ENCODE measurements around the gene PARP9. TPM values are rescaled to one million over a fixed set of nuclear protein-coding genes. Genes with fewer than 3 reads are reported as not detected.

Gene PARP9
- total RNA-seq, 1 donor from 2014 or later, result 9.1 TPM

GRCh38 chr3:122496508-122496907 lies 67.6 kb downstream of the PARP9 start:
- H3K4me1 Mint-ChIP-seq (ENCODE audit: low read depth), result peaks cover 47% of the 10 kb centered on the region
- H3K4me3 Mint-ChIP-seq (ENCODE audit: unreplicated experiment), result peak overlapping the region; percentile 32
- H3K27me3 Mint-ChIP-seq (ENCODE audit: low read depth), result no peaks in the 10 kb centered on the region
- TF ChIP-seq CTCF (IDR thresholded peaks at IDR 0.05), result no peak
- DNase-seq (ENCODE audit: low spot score), result no peak
- peaks cover 12% of the 10 kb centered on the region for H3K36me3 Mint-ChIP-seq (ENCODE audit: low read depth)
- peak overlapping the region; percentile 82 for H3K27ac Mint-ChIP-seq (ENCODE audit: unreplicated experiment)
- no peaks in the 10 kb centered on the region for H3K9me3 Mint-ChIP-seq (ENCODE audit: low read depth)

GRCh38 chr3:122493296-122493695 lies 70.8 kb downstream of the PARP9 start:
- no peak for TF ChIP-seq CTCF (IDR thresholded peaks at IDR 0.05)
- Mint-ChIP-seq H3K9me3 (ENCODE audit: low read depth) (no peaks in the 10 kb centered on the region), H3K4me3 (ENCODE audit: unreplicated experiment) (no peak overlapping the region), H3K27ac (ENCODE audit: unreplicated experiment) (no peak overlapping the region), H3K36me3 (ENCODE audit: low read depth) (peaks cover 14% of the 10 kb centered on the region), H3K4me1 (ENCODE audit: low read depth) (peaks cover 40% of the 10 kb centered on the region), H3K27me3 (ENCODE audit: low read depth) (no peaks in the 10 kb centered on the region)
- no peak for DNase-seq (ENCODE audit: low spot score)

- TF ChIP-seq CTCF (IDR thresholded peaks at IDR 0.05), result no peak
- Mint-ChIP-seq H3K36me3 (ENCODE audit: low read depth) (peaks cover 7% of the 10 kb centered on the region), H3K27me3 (ENCODE audit: low read depth) (no peaks in the 10 kb centered on the region), H3K4me1 (ENCODE audit: low read depth) (peaks cover 15% of the 10 kb centered on the region), H3K4me3 (ENCODE audit: unreplicated experiment) (no peak overlapping the region), H3K27ac (ENCODE audit: unreplicated experiment) (no peak overlapping the region), H3K9me3 (ENCODE audit: low read depth) (no peaks in the 10 kb centered on the region)
- DNase-seq (ENCODE audit: low spot score), result no peak
These were observed 75.7 kb downstream of the PARP9 start for GRCh38 chr3:122488262-122488973.

- Mint-ChIP-seq H3K4me3 (ENCODE audit: unreplicated experiment) (no peak overlapping the region), H3K27ac (ENCODE audit: unreplicated experiment) (peak overlapping the region; percentile 60), H3K27me3 (ENCODE audit: low read depth) (no peaks in the 10 kb centered on the region), H3K36me3 (ENCODE audit: low read depth) (no peaks in the 10 kb centered on the region), H3K9me3 (ENCODE audit: low read depth) (no peaks in the 10 kb centered on the region), H3K4me1 (ENCODE audit: low read depth) (peaks cover 26% of the 10 kb centered on the region)
- no peak for TF ChIP-seq CTCF (IDR thresholded peaks at IDR 0.05)
- no peak for DNase-seq (ENCODE audit: low spot score)
These were observed 79.1 kb downstream of the PARP9 start for GRCh38 chr3:122484985-122485384.

GRCh38 chr3:122481390-122481789 lies 82.7 kb downstream of the PARP9 start:
- DNase-seq (ENCODE audit: low spot score), result no peak
- peaks cover 2% of the 10 kb centered on the region for H3K36me3 Mint-ChIP-seq (ENCODE audit: low read depth)
- H3K27ac Mint-ChIP-seq (ENCODE audit: unreplicated experiment), result no peak overlapping the region

More at GRCh38 chr3:122481390-122481789, 82.7 kb downstream of the PARP9 start:
- Mint-ChIP-seq H3K4me3 (ENCODE audit: unreplicated experiment) (no peak overlapping the region), H3K27me3 (ENCODE audit: low read depth) (no peaks in the 10 kb centered on the region), H3K9me3 (ENCODE audit: low read depth) (no peaks in the 10 kb centered on the region), H3K4me1 (ENCODE audit: low read depth) (peaks cover 33% of the 10 kb centered on the region)
- TF ChIP-seq CTCF (IDR thresholded peaks at IDR 0.05), result no peak

Other genes with a start within 250 kb of the PARP9 start
- not detected in 3 replicates for gene CSTA, start 239.1 kb downstream of the PARP9 start, total RNA-seq
- gene MIX23, start 181.1 kb downstream of the PARP9 start, total RNA-seq, result 10.9 to 27.7 TPM (median 19.6 TPM) in 3 replicates
- 33.7 to 40.1 TPM (median 37.5 TPM) in 3 replicates for gene FAM162A, start 180.1 kb downstream of the PARP9 start, total RNA-seq
- gene WDR5B, start 148.2 kb downstream of the PARP9 start, total RNA-seq, result 4.7 to 6.4 TPM (median 5.0 TPM) in 3 replicates
- gene KPNA1, start 49.4 kb downstream of the PARP9 start, total RNA-seq, result 80.6 to 88.9 TPM (median 85.6 TPM) in 3 replicates
- 13.5 to 16.6 TPM (median 15.0 TPM) in 3 replicates for gene DTX3L, start within 50 bp of the PARP9 start, total RNA-seq
- 0.10 TPM in 1 of 3 replicates, not detected in the others for gene PARP15, start 13.3 kb upstream of the PARP9 start, total RNA-seq
- 14.1 to 29.0 TPM (median 15.3 TPM) in 3 replicates for gene PARP14, start 116.5 kb upstream of the PARP9 start, total RNA-seq
- gene HSPBAP1, start 229.5 kb upstream of the PARP9 start, total RNA-seq, result 4.5 to 8.3 TPM (median 4.8 TPM) in 3 replicates
- 14.3 to 15.1 TPM (median 14.3 TPM) in 3 replicates for gene SLC49A4, start 230.8 kb upstream of the PARP9 start, total RNA-seq

Measured in chondrocyte (in vitro differentiated cells).